Dedifferentiated amniotic fluid mesenchymal stem cell (primary cell): ENCODE data around the gene MYL4.
A peak's percentile ranks its signal among the peaks of the same experiment; 100 is the strongest.
"Not testable (repeated sequence)": the region's sequence is repeated elsewhere in the genome, so short reads cannot be mapped to it uniquely, and the experiment has no call there.

Experiments
- DNase-seq: peaks from one replicate; pipeline ENCODE4 v3.0.0-alpha.2; 2016; ENCODE audit errors: extremely low spot score

Gene MYL4

DNA sequence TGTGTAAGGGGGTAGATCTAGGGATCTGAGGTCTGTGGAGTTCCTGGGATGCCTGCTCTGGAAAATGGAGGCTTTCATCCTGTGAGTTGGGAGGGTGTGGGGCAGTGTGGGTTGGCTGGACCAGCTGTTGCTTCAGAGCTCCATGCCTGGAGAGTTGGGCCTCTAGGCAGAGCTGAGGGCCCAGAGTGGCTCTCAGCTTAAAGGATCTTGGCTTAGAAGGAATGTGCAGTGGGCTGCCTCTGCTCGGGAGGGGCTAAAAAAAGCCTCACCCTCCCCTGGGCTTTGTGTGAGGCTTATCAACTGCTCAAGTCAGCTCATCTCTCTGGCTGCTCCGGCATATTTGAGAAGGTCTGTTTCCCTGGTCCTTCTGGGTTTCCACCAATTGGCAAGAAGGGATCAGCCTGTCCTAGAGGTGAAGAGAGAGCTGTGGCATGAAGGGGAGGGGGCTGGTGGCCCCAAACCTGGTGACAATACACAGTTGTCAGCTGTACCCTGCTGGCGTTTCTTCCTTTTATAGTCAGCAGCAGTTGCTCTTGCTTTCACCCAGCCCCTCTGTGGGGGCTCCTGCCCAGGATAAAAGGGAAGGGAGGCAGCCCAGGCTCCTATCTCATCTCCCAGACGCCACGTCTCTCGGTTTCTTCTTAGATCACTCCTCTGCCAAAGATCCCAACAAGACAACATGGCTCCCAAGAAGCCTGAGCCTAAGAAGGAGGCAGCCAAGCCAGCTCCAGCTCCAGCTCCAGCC is at the start of gene MYL4:
MYL4 (plus strand) TSS at position 605 of the 745 bp plus-strand sequence; CDS start at position 680, 75 bp downstream.
- no peak for DNase-seq

DNA sequence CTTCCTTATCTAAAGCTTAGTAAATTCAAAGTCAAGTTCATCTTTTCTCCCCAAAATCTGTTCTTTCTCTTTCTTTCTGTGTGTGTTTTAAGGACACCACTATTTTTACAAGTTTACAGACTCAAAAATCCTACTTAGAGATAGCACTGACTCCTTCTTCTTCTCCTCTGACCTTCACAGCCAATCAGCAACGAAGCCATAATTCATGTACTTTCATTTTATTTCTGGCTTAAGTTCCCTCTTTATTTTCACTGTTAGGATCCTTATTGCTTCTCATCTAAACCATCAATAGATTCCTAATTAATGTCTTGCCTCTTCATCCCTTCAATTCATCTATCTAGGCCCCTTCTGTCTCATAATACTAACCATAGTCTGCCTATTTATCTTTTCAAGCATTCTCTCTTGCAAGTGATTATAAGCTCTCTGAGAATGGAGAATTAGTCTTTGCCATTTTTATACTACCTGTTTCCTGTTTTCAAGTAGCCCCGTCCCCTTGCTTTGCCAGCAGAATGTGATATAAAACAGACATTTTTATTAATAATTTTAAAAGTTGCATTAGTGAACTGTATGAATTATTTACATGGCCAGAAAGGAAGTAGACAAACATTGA is 47.0 kb upstream of the MYL4 start:
- DNase-seq = no peak

DNA sequence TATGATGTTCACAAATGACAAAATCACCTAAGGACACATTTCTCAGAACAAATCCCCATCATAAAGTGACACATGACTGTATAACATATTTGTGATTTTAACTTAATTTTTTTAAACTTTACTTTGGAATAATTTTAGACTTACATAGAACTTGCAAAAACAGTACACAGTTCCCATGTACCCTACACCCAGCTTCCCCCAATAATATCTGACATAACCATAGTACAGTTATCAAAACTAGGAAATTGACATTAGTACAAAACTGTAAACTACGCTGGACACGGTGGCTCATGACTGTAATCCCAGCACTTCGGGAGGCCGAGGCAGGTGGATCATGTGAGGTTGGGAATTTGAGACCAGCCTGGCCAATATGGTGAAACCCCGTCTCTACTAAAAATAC is 44.9 kb upstream of the MYL4 start:
- no peak for DNase-seq

DNA sequence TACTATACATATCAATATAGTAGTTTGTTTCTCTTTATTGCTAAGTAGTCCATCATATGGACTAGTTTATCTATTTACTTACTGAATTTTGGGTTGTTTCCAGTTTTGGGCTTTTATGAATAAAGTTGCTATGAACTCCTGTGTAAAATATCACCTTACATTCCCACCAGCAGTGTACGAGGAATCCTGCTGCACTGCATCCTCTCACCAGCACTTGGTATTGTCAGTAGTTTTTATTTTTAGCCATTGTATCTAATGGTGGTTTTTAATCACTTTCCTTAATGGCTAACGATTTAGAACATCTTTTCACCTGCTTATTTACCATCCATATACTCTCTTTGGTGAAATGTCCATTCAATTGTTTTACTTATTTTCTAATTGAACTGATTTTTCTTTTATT is 44.0 kb upstream of the MYL4 start:
- no peak for DNase-seq

DNA sequence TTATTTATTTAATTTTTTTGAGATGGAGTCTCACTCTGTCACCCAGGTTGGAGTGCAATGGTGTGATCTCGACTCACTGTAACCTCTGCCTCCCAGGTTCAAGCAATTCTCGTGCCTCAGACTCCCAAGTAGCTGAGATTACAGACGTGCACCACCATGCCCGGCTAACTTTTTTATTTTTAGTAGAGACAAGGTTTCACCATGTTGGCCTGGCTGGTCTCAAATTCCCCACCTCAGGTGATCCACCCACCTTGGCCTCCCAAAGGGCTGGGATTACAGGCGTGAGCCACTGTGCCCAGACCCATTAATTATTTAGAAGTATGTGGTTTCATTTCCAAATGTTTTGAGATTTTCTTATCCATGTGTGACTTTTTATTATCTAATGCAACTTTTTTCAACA is 42.3 kb upstream of the MYL4 start:
- DNase-seq = not testable (repeated sequence)

DNA sequence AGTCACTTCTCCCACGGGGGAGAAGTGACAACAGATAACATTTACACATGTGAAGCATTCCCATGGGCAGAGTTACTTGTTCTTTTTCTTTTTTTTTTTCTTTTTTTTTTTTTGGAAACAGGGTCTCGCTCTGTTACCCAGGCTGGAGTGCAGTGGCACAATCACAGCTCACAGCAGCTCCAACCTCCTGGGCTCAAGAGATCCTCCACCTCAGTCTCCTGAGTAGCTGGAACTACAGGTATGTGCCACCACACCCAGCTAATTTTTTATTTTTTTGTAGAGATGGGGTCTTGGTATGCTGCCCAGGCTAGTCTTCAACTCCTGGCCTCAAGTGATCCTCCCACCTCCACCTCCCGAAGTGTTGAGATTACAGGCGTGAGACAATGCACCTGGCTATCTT is 40.3 kb upstream of the MYL4 start:
- not testable (repeated sequence) for DNase-seq

DNA sequence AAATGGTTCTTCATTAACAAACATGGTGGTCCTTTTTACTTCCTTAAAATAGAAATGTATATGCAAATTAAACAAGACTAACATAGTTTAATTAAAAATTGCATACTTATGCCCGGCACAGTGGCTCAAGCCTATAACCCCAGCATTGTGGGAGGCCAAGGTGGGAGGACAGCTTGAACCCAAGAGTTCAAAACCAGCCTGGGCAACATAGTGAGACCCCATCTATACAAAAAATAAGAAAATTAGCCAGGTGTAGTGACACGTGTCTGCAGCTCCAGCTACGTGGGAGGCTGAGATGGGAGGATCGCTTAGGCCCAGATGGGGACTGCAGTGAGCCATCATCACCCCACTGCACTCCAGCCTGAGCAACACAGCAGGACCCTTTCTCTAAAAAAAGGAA is 38.4 kb upstream of the MYL4 start:
- DNase-seq = no peak

DNA sequence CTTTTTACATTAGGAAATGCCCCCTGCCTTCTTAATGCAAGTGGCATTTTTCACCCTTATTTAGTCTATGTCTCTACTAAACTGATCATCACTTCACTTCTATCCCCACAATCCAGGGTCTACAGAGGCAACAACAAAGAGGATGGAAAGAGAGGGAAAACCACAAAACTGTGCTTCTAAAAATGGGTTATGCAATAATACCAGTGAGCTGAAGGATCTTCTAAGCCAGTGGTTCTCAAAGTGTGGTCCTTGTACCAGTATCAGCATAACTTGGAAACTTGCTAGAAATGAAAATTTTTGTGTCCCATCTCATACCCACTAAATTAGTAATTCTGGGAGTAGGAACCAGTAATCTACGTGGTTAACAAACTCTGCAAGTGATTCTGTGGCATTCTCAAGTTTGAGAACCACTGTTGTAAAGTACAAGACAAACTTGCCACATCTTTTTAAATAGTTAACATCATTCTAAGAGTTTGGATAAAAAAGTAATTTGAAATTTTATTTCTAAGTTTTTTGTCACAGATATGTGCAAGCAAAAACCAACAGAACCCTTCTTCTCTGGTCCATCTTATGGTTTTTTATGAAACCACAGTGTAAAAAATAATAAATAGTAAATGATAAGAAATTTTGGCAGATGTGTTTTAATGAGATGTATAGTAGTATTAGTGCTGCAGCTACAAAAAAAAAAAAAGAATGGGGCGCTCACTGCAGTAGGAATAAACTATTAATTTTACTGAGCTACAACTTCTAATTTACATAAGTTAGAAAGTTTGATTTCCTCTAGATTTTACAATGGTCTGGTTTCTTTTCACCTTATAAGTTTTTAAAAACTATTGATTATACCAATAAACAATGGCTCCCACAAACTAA is 36.2 kb upstream of the MYL4 start:
- no peak for DNase-seq

DNA sequence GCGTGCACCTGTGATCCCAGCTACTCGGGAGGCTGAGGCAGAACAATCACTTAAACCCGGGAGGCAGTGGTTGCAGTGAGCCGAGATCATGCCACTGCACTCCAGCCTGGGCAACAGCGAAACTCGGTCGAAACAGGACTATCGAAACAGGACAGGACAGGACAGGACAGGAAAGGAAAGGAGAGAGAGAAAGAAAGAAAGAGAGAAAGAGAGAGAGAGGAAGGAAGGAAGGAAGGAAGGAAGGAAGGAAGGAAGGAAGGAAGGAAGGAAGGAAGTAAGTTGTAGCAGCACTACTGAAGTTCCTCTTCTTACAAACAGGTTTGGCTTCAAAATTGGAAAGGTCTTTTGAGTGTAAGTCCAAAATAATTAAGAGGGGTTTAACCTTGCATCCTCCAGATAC is 34.3 kb upstream of the MYL4 start:
- not testable (repeated sequence) for DNase-seq

DNA sequence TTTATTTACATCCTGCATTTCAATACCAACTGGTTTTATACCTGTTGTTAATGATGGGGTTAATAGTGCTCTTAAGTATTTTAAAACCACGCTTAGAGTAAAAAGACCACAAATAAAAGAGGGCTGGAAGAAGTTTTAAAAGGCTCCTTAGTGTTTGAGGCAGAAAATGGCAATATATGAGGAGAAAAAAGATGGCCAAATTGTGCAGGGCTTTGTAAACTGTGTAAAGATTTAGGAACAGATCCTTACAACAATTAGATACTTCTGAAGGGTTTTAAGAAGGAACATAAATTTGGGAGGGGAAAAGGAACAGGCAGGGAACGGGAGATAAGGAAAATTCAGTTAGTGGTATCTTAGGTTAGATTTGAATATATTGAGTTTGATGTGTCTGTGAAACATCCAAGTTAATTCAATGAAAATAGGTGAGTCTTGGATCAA is 32.7 kb upstream of the MYL4 start:
- DNase-seq = no peak

DNA sequence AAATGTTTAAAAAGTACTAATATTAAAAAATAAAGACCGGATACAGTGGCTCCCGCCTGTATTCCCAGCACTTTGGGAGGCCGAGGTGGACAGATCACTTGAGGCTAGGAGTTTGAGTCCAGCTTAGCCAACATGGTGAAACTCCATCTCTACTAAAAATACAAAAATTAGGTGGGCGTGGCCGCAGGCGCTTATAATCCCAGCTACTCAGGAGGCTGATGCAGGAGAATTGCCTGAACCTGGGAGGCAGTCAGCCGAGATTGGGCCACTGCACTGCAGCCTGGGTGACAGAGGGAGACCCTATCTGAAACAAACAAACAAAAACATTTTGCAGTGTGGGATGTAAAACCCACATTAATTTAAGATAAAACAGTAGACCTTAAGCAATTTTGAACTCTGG is 31.9 kb upstream of the MYL4 start:
- DNase-seq = no peak

DNA sequence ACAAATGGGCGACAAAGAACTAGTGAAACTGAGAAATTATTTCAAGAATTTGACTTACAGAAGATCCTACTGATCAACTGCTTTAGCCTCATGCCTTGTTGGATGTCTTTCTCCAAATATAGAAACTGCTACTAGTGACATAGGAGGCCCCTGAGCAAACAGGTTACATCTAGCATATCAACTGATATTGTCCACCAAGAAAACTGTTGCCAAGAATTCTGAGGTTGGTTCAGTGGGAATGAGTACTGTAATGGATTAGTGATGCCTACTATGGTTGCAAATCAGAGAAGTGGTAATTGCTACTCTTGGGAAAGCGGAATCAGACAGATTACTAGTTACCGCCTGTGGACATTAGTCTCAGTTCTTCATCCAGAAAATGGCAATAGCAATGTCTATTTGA is 30.0 kb upstream of the MYL4 start:
- no peak for DNase-seq

DNA sequence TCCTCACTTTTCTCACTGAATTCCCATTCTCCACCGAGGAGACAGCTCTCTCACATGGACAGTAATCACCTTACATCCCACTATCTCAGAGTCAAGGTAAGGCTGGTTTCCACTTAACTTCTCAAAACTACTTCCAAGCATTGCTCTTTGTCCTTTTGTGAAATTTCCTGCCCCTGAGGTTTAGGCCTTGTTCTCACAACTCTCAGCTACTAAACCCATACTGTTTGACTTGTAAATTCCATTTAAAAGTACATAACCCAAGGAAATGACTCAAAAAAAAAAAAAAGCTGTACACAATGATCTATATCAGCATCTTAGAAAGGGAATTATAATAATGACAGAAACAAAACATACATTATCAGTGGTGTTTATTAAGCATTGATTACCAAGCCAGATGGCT is 28.8 kb upstream of the MYL4 start:
- no peak for DNase-seq

DNA sequence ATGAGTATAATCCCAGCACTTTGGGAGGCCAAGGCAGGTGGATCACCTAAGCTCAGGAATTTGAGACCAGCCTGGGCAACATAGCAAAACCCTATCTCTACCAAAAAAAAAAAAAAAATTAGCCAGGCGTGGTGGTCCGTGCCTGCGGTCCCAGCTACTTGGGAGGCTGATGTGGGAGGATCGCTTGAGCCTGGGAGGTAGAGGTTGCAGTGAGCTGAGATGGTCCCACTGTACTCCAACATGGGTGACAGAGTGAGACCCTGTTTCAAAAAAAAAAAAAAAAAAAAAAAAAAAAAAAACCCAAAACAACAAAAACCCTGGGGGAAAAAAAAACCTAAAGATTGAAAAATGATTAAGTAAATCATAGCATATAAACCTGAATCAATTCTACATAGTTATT is 28.2 kb upstream of the MYL4 start:
- not testable (repeated sequence) for DNase-seq

DNA sequence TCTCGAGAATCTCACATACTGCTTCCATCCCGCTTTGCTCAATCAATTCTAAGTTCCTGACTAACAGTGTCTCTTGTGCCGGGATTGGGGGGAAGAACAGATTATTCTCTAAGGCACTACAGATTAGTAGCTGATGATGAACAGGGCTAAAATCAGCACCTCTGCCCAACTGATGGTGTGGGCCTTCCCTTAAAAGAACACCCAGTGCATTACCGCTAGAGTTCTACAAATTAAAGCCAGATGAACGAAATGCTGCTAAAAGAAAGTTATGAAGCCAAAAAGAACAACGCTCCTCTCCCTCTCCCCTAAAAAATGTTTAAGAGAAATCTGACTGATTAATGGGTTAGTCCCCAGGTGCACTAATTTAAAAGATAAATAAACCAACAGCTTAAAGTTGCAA is 24.5 kb upstream of the MYL4 start:
- no peak for DNase-seq

DNA sequence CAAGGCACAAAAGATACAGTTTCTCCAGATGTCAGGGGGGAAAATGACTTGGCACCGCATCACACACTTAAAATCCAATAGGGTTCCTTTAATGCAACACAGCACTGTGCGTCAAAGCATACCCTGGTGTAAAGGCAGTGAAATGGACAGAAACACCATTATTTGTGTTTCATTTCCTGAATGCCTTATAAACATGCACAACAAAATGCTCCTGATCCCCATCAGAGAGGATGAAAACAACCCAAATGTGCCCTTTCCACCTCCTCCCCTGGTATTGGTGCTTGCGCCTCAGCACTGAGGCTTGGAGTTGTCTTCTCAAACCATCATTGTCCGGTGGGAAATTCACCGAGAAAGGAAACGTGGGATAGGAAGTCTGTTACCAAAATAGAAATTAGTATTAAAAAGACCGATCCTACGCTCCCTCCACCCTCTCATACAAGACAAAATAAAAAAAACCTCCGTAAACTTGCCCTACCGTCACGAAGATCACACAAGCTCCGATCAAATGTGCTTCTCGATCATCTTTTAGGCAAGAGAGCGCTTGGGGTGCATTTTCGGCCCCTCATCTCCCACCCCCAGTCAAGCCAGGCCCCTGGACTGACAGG is 20.8 kb upstream of the MYL4 start:
- peak; percentile 62 for DNase-seq

DNA sequence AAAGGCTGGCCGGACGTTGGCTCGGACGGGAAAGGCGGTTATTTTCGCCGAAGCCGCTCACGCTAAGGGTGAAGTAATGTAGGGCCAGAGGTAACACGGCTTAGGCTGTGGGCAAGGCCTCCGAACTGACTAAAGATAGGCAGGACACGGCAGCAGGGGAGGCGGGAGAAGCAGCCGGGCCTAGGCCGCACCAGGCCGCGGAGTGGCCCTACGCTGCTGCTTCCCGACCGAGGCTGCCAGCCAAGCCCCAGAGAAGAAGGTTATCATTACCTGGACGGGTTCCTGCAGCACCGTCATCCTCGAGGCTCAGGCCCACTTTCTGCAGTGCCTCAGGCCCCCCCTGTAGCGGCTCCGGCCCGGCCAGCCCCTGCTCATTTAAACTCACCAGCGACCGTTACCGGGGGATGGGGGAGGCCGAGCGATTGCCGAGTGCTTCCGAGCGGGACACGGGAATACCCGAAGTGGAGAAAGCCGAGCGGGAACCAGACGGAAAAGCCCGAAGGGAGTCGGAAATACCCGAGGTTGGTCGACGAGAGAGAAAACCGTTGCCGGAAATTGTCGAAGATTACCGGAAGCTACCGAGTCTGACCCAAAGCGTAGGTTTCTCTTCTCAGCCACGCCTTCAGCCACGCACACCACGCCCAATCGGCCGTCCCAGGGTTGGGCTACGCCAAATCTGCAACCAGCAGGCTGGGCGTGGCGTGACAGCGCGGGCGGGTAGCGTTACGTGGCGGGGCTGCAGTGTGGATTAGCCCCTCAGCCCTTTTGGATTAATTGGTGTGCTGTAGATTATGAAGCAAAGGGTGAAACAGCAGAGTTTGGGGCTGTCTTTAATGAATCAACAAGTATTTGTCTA is 20.0 kb upstream of the MYL4 start, which contains the start of gene CDC27:
CDC27 (minus strand) TSS at position 420 of the 856 bp plus-strand sequence; CDS start at position 297, 123 bp downstream.
- peak; percentile 100 for DNase-seq

DNA sequence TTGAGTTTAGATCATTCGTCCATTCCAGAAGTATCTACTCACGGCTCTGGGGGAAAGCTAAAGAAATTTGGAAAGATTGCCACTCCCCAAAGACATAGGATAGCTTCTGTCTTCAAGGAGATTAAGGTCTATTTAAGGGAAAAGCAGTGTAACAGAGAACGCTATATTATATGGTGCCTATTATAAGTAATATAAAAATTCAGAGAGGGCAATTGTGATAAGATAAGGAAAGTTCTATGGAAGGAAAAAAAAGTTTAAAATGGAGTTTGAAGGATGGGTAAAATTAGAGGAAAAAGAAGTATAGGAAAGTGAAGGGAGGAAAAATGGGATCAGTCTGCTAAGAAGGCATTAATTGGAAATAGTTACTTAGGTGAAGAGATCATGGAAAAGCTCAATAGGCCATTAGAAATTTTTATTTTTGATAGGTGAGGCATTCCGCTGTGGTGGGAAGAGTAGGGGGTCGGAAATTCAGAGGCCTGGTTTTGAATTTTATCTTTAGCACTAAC is 19.4 kb upstream of the MYL4 start:
- DNase-seq = no peak

DNA sequence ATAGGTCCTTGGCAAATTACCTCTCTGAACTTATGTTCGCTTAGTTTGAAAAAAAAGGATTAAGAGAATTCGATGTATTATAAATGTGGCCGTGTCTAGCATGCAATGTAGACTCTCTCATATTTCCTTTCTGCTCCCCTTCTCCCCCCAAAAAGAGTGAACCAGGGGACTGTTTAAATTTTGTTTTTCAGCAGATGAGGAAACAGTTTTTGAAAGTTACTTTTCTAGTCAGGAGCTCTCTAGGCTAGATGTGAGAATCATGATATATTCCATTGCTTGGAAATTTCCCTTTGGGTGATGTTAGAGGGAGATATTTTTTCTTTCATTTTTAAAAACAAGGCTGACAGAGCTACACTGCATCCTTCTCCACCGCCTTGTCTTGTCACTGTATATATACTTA is 18.9 kb upstream of the MYL4 start:
- no peak for DNase-seq

DNA sequence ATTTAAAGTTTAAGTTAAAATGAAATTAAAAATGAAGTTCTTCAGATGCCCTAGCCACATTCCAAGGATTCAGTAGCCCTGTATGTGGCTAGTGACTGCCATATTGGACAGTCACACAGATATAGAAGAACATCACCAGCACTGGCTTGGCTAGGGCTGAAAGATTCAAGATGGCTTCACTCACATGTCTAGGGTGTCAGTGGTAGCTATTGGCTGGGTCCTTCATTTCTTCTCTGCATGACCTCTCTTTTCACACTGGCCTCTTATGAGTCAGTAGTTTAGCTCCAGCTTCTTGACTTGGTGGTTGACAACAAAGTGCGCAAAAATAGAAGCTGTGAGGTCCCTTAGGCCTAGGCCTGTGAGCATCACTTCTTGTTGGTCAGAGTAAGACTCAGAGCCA is 18.4 kb upstream of the MYL4 start:
- no peak for DNase-seq

DNA sequence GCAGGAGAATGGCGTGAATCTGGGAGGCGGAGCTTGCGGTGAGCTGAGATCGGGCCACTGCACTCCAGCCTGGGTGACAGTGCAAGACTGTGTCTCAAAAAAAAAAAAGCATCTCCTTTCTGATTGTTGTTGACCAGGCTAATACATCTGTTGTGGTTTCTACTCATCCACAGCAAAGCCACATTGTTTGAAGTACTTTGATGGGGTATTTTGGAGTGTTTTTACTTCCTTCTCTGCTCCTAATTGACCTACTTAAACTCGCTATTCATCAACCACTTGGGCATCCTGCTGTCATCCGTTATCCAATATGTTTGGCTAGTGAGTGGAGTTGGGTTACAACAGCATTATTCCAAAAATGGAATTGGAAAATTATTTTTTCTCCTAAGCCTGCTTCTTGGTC is 16.6 kb upstream of the MYL4 start:
- DNase-seq = no peak
